OCI-LY1 (cell line): ENCODE measurements around the gene CD82.

Experiments
- H2AFZ ChIP-seq: fragments of 200-600 bp; sonication (generic), shearing (Covaris generic); 2 replicates; pipeline ENCODE4 v1.6.0; 2014; ENCODE audit warnings: antibody characterized with exemption, mild to moderate bottlenecking, low read length
- H3F3A ChIP-seq: fragments of 200-600 bp; sonication (generic), shearing (Covaris generic); 2 replicates; pipeline ENCODE4 v1.6.0; 2014; ENCODE audit warnings: mild to moderate bottlenecking, antibody characterized with exemption, low read length, moderate library complexity; ENCODE audit not compliant: insufficient read depth
- H3K27ac ChIP-seq: fragments of 200-600 bp; sonication (generic); 2 replicates; pipeline ENCODE4 v1.5.1; 2014; ENCODE audit warnings: low read length, mixed run types, mild to moderate bottlenecking, low read depth; ENCODE audit not compliant: poor library complexity, severe bottlenecking
- H3K27me3 ChIP-seq: fragments of 200-600 bp; sonication (generic); 2 replicates; pipeline ENCODE4 v1.6.0; 2014; ENCODE audit warnings: antibody characterized with exemption, mild to moderate bottlenecking, low read length, moderate library complexity; ENCODE audit not compliant: insufficient read depth
- H3K36me3 ChIP-seq: fragments of 200-600 bp; sonication (generic); 2 replicates; pipeline ENCODE4 v1.6.1; 2014; ENCODE audit warnings: mild to moderate bottlenecking, antibody characterized with exemption, low read length, moderate library complexity, mixed read lengths; ENCODE audit not compliant: insufficient read depth
- H3K4me1 ChIP-seq: fragments of 200-600 bp; sonication (generic); 2 replicates; pipeline ENCODE4 v1.5.1; 2014; ENCODE audit warnings: mild to moderate bottlenecking, low read length, moderate library complexity; ENCODE audit not compliant: insufficient read depth, severe bottlenecking
- H3K4me2 ChIP-seq: fragments of 200-600 bp; sonication (generic), shearing (Covaris generic); 2 replicates; pipeline ENCODE4 v1.6.1; 2014; ENCODE audit warnings: low read length
- H3K4me3 ChIP-seq: fragments of 200-600 bp; sonication (generic); 2 replicates; pipeline ENCODE4 v1.5.1; 2014; ENCODE audit warnings: low read length, low read depth, mild to moderate bottlenecking, mixed read lengths; ENCODE audit not compliant: poor library complexity, severe bottlenecking
- H3K79me2 ChIP-seq: fragments of 200-600 bp; shearing (Covaris generic); 2 replicates; pipeline ENCODE4 v1.6.1; 2016; ENCODE audit warnings: mixed run types, low read length, mixed read lengths; ENCODE audit not compliant: insufficient read depth
- H3K9ac ChIP-seq: fragments of 200-600 bp; sonication (generic), shearing (Covaris generic); 2 replicates; pipeline ENCODE4 v1.6.1; 2014; ENCODE audit warnings: mild to moderate bottlenecking, low read length, mixed read lengths
- H3K9me2 ChIP-seq: fragments of 200-600 bp; sonication (generic), shearing (Covaris generic); 2 replicates; pipeline ENCODE4 v1.6.1; 2014; ENCODE audit warnings: low read depth, mild to moderate bottlenecking, low read length, mixed read lengths
- H3K9me3 ChIP-seq: fragments of 200-600 bp; shearing (Covaris generic); 2 replicates; pipeline ENCODE4 v1.6.1; 2014; ENCODE audit warnings: low read length, mixed read lengths
- H4K20me1 ChIP-seq: fragments of 200-600 bp; sonication (generic), shearing (Covaris generic); 2 replicates; pipeline ENCODE4 v1.6.0; 2016; ENCODE audit warnings: mild to moderate bottlenecking, low read length; ENCODE audit not compliant: insufficient read depth
- CTCF ChIP-seq: fragments of 200-600 bp; sonication (generic), shearing (Covaris generic); IDR thresholded peaks from 2 replicates; pipeline ENCODE4 v1.5.1; 2017; ENCODE audit warnings: mild to moderate bottlenecking, antibody characterized with exemption, low read length, moderate library complexity, mixed read lengths
- EZH2 ChIP-seq: fragments of 200-600 bp; sonication (generic), shearing (Covaris generic); IDR thresholded peaks from 2 replicates; pipeline ENCODE4 v1.8.0; 2017; ENCODE audit warnings: borderline replicate concordance, mixed run types, mild to moderate bottlenecking, antibody characterized with exemption, low read length, moderate library complexity, mixed read lengths

The CD82 gene

DNA sequence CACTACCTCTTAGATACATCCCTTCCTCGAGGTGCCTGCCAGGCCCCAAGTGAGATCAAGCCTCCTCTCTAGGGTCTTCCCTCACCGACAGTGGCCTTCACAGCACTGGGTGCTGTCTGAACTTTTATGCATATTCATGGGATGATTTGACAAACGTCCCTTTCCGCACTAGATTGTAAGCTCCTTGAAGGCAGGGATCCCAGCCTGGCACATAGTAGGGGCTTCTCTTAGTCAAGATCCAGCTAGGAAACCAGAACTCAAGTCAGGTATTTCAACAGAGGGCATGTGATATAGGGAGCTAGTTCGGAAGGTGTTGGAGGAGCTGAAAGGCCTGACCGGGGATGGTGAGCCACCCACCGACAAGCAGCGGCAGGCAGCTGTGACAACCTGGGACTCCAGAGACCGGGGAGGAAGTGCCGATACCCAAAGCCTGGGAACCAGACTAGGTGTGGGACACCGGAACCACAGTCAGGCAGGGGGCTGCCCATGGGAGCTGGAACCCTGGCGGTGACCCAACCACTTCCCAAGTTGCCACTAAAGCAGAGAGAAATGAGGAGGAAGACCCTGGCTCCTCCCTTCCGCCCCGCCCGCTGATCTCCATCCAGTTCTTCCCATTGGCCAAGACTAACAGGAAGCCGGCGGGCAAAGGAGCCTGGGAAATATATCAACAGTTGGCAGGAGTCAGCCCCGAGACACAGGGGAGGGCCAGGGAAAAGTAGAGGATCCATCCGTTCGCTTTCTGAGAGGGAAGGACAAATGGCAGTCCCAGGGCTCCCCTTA lies 39.8 kb upstream of the CD82 start:
- H3K4me2 ChIP-seq: no peak overlapping the region
- H3K4me1 ChIP-seq: no peaks in the 10 kb centered on the region
- no peaks in the 10 kb centered on the region for H3K9me2 ChIP-seq
- no peaks in the 10 kb centered on the region for H3F3A ChIP-seq
- H3K9ac ChIP-seq: no peak overlapping the region
- H3K4me3 ChIP-seq: no peak overlapping the region
- no peaks in the 10 kb centered on the region for H3K79me2 ChIP-seq
- no peaks in the 10 kb centered on the region for H3K36me3 ChIP-seq
- H3K27ac ChIP-seq: no peak overlapping the region
- H4K20me1 ChIP-seq: no peaks in the 10 kb centered on the region
- no peak overlapping the region for H2AFZ ChIP-seq
- H3K27me3 ChIP-seq: no peaks in the 10 kb centered on the region; the same call in 1 of the 2 replicates
- H3K9me3 ChIP-seq: no peaks in the 10 kb centered on the region
- TF ChIP-seq CTCF: no peak
- TF ChIP-seq EZH2: no peak

DNA sequence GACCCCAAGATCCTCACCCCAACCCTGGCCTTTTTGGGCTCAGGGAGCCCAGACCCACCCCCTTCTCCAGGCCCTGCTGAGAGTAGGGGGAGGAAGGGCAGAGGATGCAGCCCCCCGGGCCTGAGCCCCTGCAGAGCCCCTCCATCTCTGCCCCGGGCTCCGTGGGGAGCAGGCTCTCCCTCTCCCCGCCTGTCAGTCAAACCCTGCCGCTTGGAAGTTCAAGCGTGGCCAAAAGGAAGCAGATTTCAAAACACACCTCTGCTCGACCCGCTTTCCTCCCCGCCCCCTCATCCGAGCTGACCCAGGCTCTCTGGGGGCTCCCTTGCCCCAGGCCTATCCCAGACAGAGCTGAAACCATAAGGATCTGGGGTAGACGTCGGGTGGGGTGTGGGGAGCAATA lies 39.0 kb upstream of the CD82 start:
- no peaks in the 10 kb centered on the region for H3K36me3 ChIP-seq
- no peaks in the 10 kb centered on the region for H3K79me2 ChIP-seq
- no peaks in the 10 kb centered on the region for H3K9me3 ChIP-seq
- H3K9ac ChIP-seq: no peak overlapping the region
- no peak overlapping the region for H3K27ac ChIP-seq
- H3K4me3 ChIP-seq: no peak overlapping the region
- H3K4me2 ChIP-seq: no peak overlapping the region
- H4K20me1 ChIP-seq: no peaks in the 10 kb centered on the region
- H3K27me3 ChIP-seq: no peaks in the 10 kb centered on the region; the same call in 1 of the 2 replicates
- H3F3A ChIP-seq: no peaks in the 10 kb centered on the region
- TF ChIP-seq EZH2 (no peak), CTCF (no peak)
- no peak overlapping the region for H2AFZ ChIP-seq
- H3K4me1 ChIP-seq: no peaks in the 10 kb centered on the region
- no peaks in the 10 kb centered on the region for H3K9me2 ChIP-seq

- Histone ChIP-seq H2AFZ (no peak overlapping the region), H3K79me2 (no peaks in the 10 kb centered on the region), H3K9me2 (no peaks in the 10 kb centered on the region), H3K36me3 (no peaks in the 10 kb centered on the region), H3K4me3 (no peak overlapping the region), H3K9ac (no peak overlapping the region), H3K27me3 (no peaks in the 10 kb centered on the region; the same call in 1 of the 2 replicates), H3F3A (no peaks in the 10 kb centered on the region), H3K4me1 (no peaks in the 10 kb centered on the region), H3K4me2 (no peak overlapping the region), H3K27ac (no peak overlapping the region), H3K9me3 (no peaks in the 10 kb centered on the region), H4K20me1 (no peaks in the 10 kb centered on the region)
- TF ChIP-seq EZH2 (no peak), CTCF (no peak)
These were observed 38.0 kb upstream of the CD82 start for GRCh38 chr11:44527476-44527875.
